ENCODE measurements around the gene STOX2. TPM values are rescaled to one million over a fixed set of nuclear protein-coding genes. Genes with fewer than 3 reads are reported as not detected.

The STOX2 gene
- total and polyA plus RNA-seq, 3 experiments from 2014 or later = not detected

GRCh38 chr4:183999435-183999834 lies 94.3 kb downstream of the STOX2 start:
- DNase-seq = no peak
- Mint-ChIP-seq H3K4me1 (no peaks in the 10 kb centered on the region), H3K9me3 (peaks cover 0 to 6% (median 0%) of the 10 kb centered on the region in 5 donors), H3K36me3 (no peaks in the 10 kb centered on the region), H3K27ac (no peak overlapping the region), H3K4me3 (no peak overlapping the region), H3K27me3 (peaks cover 0 to 17% of the 10 kb centered on the region in 2 donors)
- no peak overlapping the region for H3K4me3 ChIP-seq (ENCODE audit: low read length)
- no peak overlapping the region for H3K27ac ChIP-seq (ENCODE audit: low read depth, low read length)
- POLR2A ChIA-PET = no interaction called here
- no peaks in the 10 kb centered on the region for H3K4me1 ChIP-seq (ENCODE audit: insufficient read depth, low read length)
- H3K9me3 ChIP-seq (ENCODE audit: low read length) = no peaks in the 10 kb centered on the region
- H3K36me3 ChIP-seq (ENCODE audit: insufficient read depth, low read length) = no peaks in the 10 kb centered on the region
- no peaks in the 10 kb centered on the region for H3K27me3 ChIP-seq (ENCODE audit: insufficient read depth, low read length, poor library complexity, severe bottlenecking)
- CTCF ChIA-PET = no interaction called here

- no peak overlapping the region for H3K4me3 ChIP-seq (ENCODE audit: low read length)
- ChIA-PET POLR2A (no interaction called here), CTCF (no interaction called here)
- H3K27me3 ChIP-seq (ENCODE audit: insufficient read depth, low read length, poor library complexity, severe bottlenecking) = no peaks in the 10 kb centered on the region
- Mint-ChIP-seq H3K4me3 (no peak overlapping the region), H3K27ac (peak overlapping the region in 1 of 8 donors; percentile 90), H3K27me3 (peaks cover 0 to 10% of the 10 kb centered on the region in 2 donors), H3K36me3 (no peaks in the 10 kb centered on the region), H3K4me1 (no peaks in the 10 kb centered on the region), H3K9me3 (peaks cover 0 to 6% (median 0%) of the 10 kb centered on the region in 5 donors)
- DNase-seq = no peak
- H3K27ac ChIP-seq (ENCODE audit: low read depth, low read length) = no peak overlapping the region
- H3K9me3 ChIP-seq (ENCODE audit: low read length) = no peaks in the 10 kb centered on the region
- no peaks in the 10 kb centered on the region for H3K4me1 ChIP-seq (ENCODE audit: insufficient read depth, low read length)
- no peaks in the 10 kb centered on the region for H3K36me3 ChIP-seq (ENCODE audit: insufficient read depth, low read length)
Observed at GRCh38 chr4:184000457-184001396, 95.6 kb downstream of the STOX2 start.

DNA sequence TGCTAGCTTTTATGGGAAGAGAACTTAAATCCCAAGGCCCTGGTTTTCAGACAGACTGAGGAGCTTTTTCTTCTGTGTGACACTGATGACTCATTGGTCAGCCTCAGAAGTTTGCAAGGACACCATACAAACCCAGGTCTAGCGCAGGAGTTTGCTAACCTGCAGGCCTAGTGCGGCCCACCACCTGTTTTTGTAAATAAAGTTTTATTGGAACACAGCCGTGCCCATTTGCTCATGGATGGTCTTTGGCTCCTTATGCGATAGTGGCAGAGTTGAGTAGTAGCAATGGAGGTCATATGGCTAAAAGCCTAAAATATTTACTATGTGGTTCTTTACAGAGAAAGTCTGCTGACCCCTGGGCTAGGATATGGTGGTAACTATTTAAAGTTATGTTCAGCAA lies 98.3 kb downstream of the STOX2 start:
- no peak for DNase-seq
- no peak overlapping the region for H3K27ac ChIP-seq (ENCODE audit: low read depth, low read length)
- H3K9me3 ChIP-seq (ENCODE audit: low read length) = no peaks in the 10 kb centered on the region
- H3K27ac Mint-ChIP-seq = no peak overlapping the region
- no peaks in the 10 kb centered on the region for H3K4me1 Mint-ChIP-seq
- peaks cover 0 to 7% of the 10 kb centered on the region in 2 donors for H3K27me3 Mint-ChIP-seq
- no peaks in the 10 kb centered on the region for H3K36me3 Mint-ChIP-seq
- no peak overlapping the region for H3K4me3 ChIP-seq (ENCODE audit: low read length)
- H3K27me3 ChIP-seq (ENCODE audit: insufficient read depth, low read length, poor library complexity, severe bottlenecking) = no peaks in the 10 kb centered on the region
- CTCF ChIA-PET = no interaction called here
- no peak overlapping the region for H3K4me3 Mint-ChIP-seq
- POLR2A ChIA-PET = no interaction called here
- H3K36me3 ChIP-seq (ENCODE audit: insufficient read depth, low read length) = no peaks in the 10 kb centered on the region
- H3K9me3 Mint-ChIP-seq = peaks cover 0 to 7% (median 0%) of the 10 kb centered on the region in 5 donors
- no peaks in the 10 kb centered on the region for H3K4me1 ChIP-seq (ENCODE audit: insufficient read depth, low read length)

- Mint-ChIP-seq H3K27me3 (no peaks in the 10 kb centered on the region), H3K36me3 (no peaks in the 10 kb centered on the region), H3K4me1 (no peaks in the 10 kb centered on the region), H3K27ac (no peak overlapping the region), H3K9me3 (peaks cover 0 to 3% (median 0%) of the 10 kb centered on the region in 5 donors), H3K4me3 (no peak overlapping the region)
- ChIA-PET CTCF (no interaction called here), POLR2A (no interaction called here)
- no peak for DNase-seq
- H3K4me3 ChIP-seq (ENCODE audit: low read length) = no peak overlapping the region
- no peaks in the 10 kb centered on the region for H3K4me1 ChIP-seq (ENCODE audit: insufficient read depth, low read length)
- H3K27ac ChIP-seq (ENCODE audit: low read depth, low read length) = no peak overlapping the region
- no peaks in the 10 kb centered on the region for H3K9me3 ChIP-seq (ENCODE audit: low read length)
- no peaks in the 10 kb centered on the region for H3K27me3 ChIP-seq (ENCODE audit: insufficient read depth, low read length, poor library complexity, severe bottlenecking)
- no peaks in the 10 kb centered on the region for H3K36me3 ChIP-seq (ENCODE audit: insufficient read depth, low read length)
Observed at GRCh38 chr4:184007891-184008290, 102.8 kb downstream of the STOX2 start.

DNA sequence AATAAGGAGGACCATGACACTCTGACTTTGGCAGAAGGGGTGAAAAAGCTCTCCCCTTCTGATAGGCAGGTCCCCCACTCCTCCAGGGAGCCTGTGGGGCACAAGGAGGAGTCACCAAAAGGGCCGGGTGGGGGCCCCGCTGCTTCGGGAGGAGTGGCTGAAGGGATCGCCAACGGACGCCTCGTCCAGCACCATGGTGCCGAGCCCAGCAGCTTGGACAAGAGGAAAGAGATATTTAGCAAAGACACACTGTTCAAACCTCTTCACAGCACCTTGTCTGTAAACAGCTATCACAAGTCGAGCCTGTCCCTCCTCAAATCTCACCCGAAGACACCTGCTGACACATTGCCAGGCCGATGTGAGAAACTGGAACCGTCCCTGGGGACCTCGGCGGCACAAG lies 105.6 kb downstream of the STOX2 start:
- ChIA-PET POLR2A (no interaction called here), CTCF (no interaction called here)
- Histone ChIP-seq H3K9me3 (ENCODE audit: low read length) (no peaks in the 10 kb centered on the region), H3K27ac (ENCODE audit: low read depth, low read length) (no peak overlapping the region), H3K4me3 (ENCODE audit: low read length) (no peak overlapping the region), H3K36me3 (ENCODE audit: insufficient read depth, low read length) (no peaks in the 10 kb centered on the region), H3K27me3 (ENCODE audit: insufficient read depth, low read length, poor library complexity, severe bottlenecking) (no peaks in the 10 kb centered on the region), H3K4me1 (ENCODE audit: insufficient read depth, low read length) (no peaks in the 10 kb centered on the region)
- DNase-seq = no peak
- Mint-ChIP-seq H3K4me1 (no peaks in the 10 kb centered on the region), H3K9me3 (peaks cover 0 to 5% (median 0%) of the 10 kb centered on the region in 5 donors), H3K36me3 (no peaks in the 10 kb centered on the region), H3K27me3 (peaks cover 1 to 3% of the 10 kb centered on the region in 2 donors), H3K4me3 (no peak overlapping the region), H3K27ac (no peak overlapping the region)

GRCh38 chr4:184011826-184012380 lies 106.8 kb downstream of the STOX2 start:
- Mint-ChIP-seq H3K27me3 (peaks cover 2 to 3% of the 10 kb centered on the region in 2 donors), H3K9me3 (peaks cover 0 to 5% (median 0%) of the 10 kb centered on the region in 5 donors), H3K27ac (no peak overlapping the region), H3K4me3 (no peak overlapping the region), H3K36me3 (no peaks in the 10 kb centered on the region), H3K4me1 (no peaks in the 10 kb centered on the region)
- Histone ChIP-seq H3K27me3 (ENCODE audit: insufficient read depth, low read length, poor library complexity, severe bottlenecking) (no peaks in the 10 kb centered on the region), H3K27ac (ENCODE audit: low read depth, low read length) (no peak overlapping the region), H3K36me3 (ENCODE audit: insufficient read depth, low read length) (no peaks in the 10 kb centered on the region), H3K4me1 (ENCODE audit: insufficient read depth, low read length) (no peaks in the 10 kb centered on the region), H3K4me3 (ENCODE audit: low read length) (no peak overlapping the region), H3K9me3 (ENCODE audit: low read length) (no peaks in the 10 kb centered on the region)
- ChIA-PET POLR2A (no interaction called here), CTCF (no interaction called here)
- no peak for DNase-seq

DNA sequence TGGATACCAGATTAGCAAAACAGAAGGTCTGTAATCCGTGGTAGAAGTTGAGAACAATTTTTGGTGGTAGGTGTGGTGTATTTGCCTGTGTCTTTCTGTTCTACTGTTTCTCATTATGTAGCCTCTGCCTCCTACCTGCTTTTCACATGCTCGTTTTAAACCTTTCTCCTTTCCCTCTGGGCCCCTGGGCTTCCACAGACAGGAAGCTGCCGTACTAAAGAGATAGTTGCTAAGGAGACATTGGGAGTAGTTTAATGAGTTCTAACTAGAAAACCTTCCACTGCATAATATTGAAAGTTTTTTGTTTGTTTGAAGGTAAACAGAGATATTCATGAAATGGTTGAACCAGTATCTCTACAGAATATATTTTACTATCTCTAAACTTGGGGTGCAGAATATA lies 107.8 kb downstream of the STOX2 start:
- Histone ChIP-seq H3K9me3 (ENCODE audit: low read length) (no peaks in the 10 kb centered on the region), H3K4me3 (ENCODE audit: low read length) (no peak overlapping the region), H3K4me1 (ENCODE audit: insufficient read depth, low read length) (no peaks in the 10 kb centered on the region), H3K27ac (ENCODE audit: low read depth, low read length) (no peak overlapping the region), H3K36me3 (ENCODE audit: insufficient read depth, low read length) (no peaks in the 10 kb centered on the region), H3K27me3 (ENCODE audit: insufficient read depth, low read length, poor library complexity, severe bottlenecking) (no peaks in the 10 kb centered on the region)
- no peaks in the 10 kb centered on the region for H3K4me1 Mint-ChIP-seq
- no peaks in the 10 kb centered on the region for H3K36me3 Mint-ChIP-seq
- DNase-seq = no peak
- POLR2A ChIA-PET = no interaction called here
- H3K27ac Mint-ChIP-seq = no peak overlapping the region
- no peak overlapping the region for H3K4me3 Mint-ChIP-seq
- peaks cover 2 to 6% of the 10 kb centered on the region in 2 donors for H3K27me3 Mint-ChIP-seq
- CTCF ChIA-PET = no interaction called here
- peaks cover 0 to 3% (median 0%) of the 10 kb centered on the region in 5 donors for H3K9me3 Mint-ChIP-seq

DNA sequence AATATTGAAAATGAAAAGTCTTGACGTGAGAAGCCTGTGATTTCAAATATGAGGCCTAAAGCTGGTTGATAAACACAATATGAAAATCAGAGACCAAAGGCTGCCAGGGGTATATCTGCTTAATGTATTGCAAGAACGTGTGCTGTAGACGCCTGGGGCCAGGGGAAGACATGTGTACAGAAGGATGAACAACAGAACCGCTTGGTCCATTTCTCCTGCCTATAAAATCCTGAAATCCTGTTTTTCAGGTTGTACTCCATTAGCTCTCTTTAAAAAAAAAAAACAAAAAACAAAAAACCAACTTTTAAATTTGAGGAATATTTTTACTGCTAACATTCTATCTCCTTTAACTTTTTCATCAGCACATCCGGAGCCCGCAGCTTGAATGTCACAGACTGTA lies 109.2 kb downstream of the STOX2 start:
- H3K27ac Mint-ChIP-seq = no peak overlapping the region
- ChIA-PET POLR2A (no interaction called here), CTCF (no interaction called here)

More for the DNA sequence above, 109.2 kb downstream of the STOX2 start:
- H3K9me3 Mint-ChIP-seq = peaks cover 0 to 3% (median 0%) of the 10 kb centered on the region in 5 donors
- Histone ChIP-seq H3K4me1 (ENCODE audit: insufficient read depth, low read length) (no peaks in the 10 kb centered on the region), H3K27me3 (ENCODE audit: insufficient read depth, low read length, poor library complexity, severe bottlenecking) (no peaks in the 10 kb centered on the region), H3K9me3 (ENCODE audit: low read length) (no peaks in the 10 kb centered on the region), H3K36me3 (ENCODE audit: insufficient read depth, low read length) (no peaks in the 10 kb centered on the region), H3K27ac (ENCODE audit: low read depth, low read length) (no peak overlapping the region), H3K4me3 (ENCODE audit: low read length) (no peak overlapping the region)
- no peak overlapping the region for H3K4me3 Mint-ChIP-seq
- peaks cover 2 to 6% of the 10 kb centered on the region in 2 donors for H3K27me3 Mint-ChIP-seq
- DNase-seq = no peak
- no peaks in the 10 kb centered on the region for H3K4me1 Mint-ChIP-seq
- H3K36me3 Mint-ChIP-seq = no peaks in the 10 kb centered on the region

All from CD8-positive, alpha-beta memory T cell (primary cell).